Measurements from ENCODE around the gene ANXA2R. TPM values are rescaled to one million over a fixed set of nuclear protein-coding genes. Genes with fewer than 3 reads are reported as not detected.

The ANXA2R gene
- total RNA-seq, 1 experiment from 2014 or later, result 0.20 TPM

DNA sequence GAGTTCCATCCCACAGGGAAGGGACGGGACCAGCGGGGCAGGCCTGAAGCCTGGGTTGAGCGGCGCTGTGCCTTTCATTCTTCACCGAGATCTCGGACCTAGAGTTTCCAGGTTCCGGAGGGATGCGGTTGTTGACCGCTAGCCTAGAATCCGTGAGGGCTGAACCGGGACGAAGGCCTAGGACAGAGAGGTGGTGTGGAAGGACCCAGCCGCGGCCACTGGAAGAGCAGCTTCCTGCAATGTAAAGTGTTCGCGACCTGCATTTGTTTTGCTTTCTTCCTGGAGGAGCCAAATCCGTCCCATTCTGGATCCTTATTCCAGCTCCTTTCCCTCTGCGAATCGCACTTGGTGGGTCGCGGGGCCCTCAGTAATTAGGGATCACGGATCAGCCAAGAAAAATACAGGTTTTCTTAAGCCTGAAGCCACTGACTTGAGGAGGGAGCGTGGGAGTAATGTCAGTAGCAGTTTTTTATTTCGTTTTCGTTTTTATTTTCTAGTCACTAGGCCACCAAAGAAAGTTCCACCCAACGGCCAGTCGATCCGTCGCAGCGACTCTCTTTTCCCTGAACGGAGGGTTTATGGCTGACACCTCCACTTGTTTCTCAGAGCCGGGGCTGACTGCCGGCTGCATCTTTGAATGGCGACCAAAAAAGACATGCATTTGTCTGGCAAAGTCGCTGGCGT is 48.6 kb downstream of the ANXA2R start:
- Mint-ChIP-seq H3K36me3 (ENCODE audit: insufficient read depth in 1 of 3, low read depth in 3 of 3) (peaks cover 0 to 7% (median 5%) of the 10 kb centered on the region in 3 experiments; a peak in 3 of 7 replicates), H3K9me3 (peaks cover 22 to 32% of the 10 kb centered on the region in 2 experiments), H3K27ac (no peak overlapping the region), H3K4me1 (peaks cover 11 to 21% of the 10 kb centered on the region in 2 experiments), H3K4me3 (peak overlapping the region; percentile 68 to 72), H3K27me3 (ENCODE audit: low read depth) (peaks cover 95% of the 10 kb centered on the region)
- Histone ChIP-seq H2BK5ac (ENCODE audit: insufficient read length, low read length) (no peak overlapping the region), H2BK20ac (ENCODE audit: low read depth, low read length, poor library complexity, severe bottlenecking) (no peak overlapping the region), H3K23me2 (ENCODE audit: insufficient read length, low read depth, low read length, poor library complexity, severe bottlenecking) (peaks cover 12% of the 10 kb centered on the region), H4K20me1 (ENCODE audit: control insufficient read depth, insufficient read depth, insufficient read length) (no peaks in the 10 kb centered on the region), H4K91ac (ENCODE audit: insufficient read length, low read depth, low read length) (no peak overlapping the region), H3K4ac (ENCODE audit: low read depth, low read length) (no peak overlapping the region), H3K79me2 (ENCODE audit: insufficient read depth, low read length) (no peaks in the 10 kb centered on the region), H3K23ac (ENCODE audit: insufficient read length, low read depth, low read length) (no peak overlapping the region), H3K79me1 (ENCODE audit: insufficient read depth, low read depth, low read length, poor library complexity, severe bottlenecking) (no peaks in the 10 kb centered on the region), H2BK12ac (ENCODE audit: insufficient read length, low read depth, low read length) (no peak overlapping the region), H4K8ac (replicated peaks; ENCODE audit: insufficient read length, low read depth, low read length) (no peak overlapping the region), H3K27ac (ENCODE audit: insufficient read length, low read depth, low read length) (no peak overlapping the region), H3K14ac (ENCODE audit: insufficient read depth, low read length) (no peak overlapping the region), H2BK15ac (ENCODE audit: low read depth, low read length) (no peak overlapping the region), H3K18ac (ENCODE audit: insufficient read length, low read depth, low read length) (no peak overlapping the region), H3K56ac (ENCODE audit: insufficient read length, low read depth, low read length) (no peak overlapping the region), H3K4me2 (ENCODE audit: insufficient read depth, insufficient read length, low read length) (peak overlapping the region; percentile 71), H4K5ac (ENCODE audit: insufficient read length, low read depth, low read length) (no peak overlapping the region), H3K4me1 (ENCODE audit: insufficient read depth, low read length) (no peaks in the 10 kb centered on the region), H3K9me3 (ENCODE audit: control insufficient read depth, low read depth, low read length) (no peaks in the 10 kb centered on the region), H2BK120ac (ENCODE audit: low read depth, low read length, poor library complexity, severe bottlenecking) (no peak overlapping the region), H3T11ph (ENCODE audit: low read length) (no peak overlapping the region), H2AFZ (ENCODE audit: low read length) (no peak overlapping the region), H3K9ac (ENCODE audit: extremely low read depth, insufficient read length, low read length) (no peak overlapping the region), H3K27me3 (ENCODE audit: insufficient read depth, low read length) (peaks cover 62% of the 10 kb centered on the region), H2AK5ac (ENCODE audit: insufficient read length, low read length) (no peak overlapping the region)
- WGBS (ENCODE audit: extremely low coverage, insufficient read length, low lambda C conversion rate), result no CpG with 5 or more reads among the region's 36 CpGs
- peak; percentile 32 for DNase-seq
- TF ChIP-seq, protein P1, sequence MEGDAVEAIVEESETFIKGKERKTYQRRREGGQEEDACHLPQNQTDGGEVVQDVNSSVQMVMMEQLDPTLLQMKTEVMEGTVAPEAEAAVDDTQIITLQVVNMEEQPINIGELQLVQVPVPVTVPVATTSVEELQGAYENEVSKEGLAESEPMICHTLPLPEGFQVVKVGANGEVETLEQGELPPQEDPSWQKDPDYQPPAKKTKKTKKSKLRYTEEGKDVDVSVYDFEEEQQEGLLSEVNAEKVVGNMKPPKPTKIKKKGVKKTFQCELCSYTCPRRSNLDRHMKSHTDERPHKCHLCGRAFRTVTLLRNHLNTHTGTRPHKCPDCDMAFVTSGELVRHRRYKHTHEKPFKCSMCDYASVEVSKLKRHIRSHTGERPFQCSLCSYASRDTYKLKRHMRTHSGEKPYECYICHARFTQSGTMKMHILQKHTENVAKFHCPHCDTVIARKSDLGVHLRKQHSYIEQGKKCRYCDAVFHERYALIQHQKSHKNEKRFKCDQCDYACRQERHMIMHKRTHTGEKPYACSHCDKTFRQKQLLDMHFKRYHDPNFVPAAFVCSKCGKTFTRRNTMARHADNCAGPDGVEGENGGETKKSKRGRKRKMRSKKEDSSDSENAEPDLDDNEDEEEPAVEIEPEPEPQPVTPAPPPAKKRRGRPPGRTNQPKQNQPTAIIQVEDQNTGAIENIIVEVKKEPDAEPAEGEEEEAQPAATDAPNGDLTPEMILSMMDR (conservative IDR thresholded peaks at IDR 0.05), result no peak

Data from H9 (cell line).